GM20000 (cell line): Measurements from ENCODE around the gene SMIM30.

Experiments
- DNase-seq: peaks from one replicate; pipeline ENCODE4 v3.0.0; 2012; ENCODE audit warnings: low spot score
- CTCF ChIP-seq: IDR thresholded peaks from 2 replicates; pipeline ENCODE4 v1.5.1; 2012; ENCODE audit warnings: mild to moderate bottlenecking, control low read depth; ENCODE audit errors: extremely low read depth, missing control alignments

The SMIM30 gene

GRCh38 chr7:113076703-113077102 lies 41.7 kb downstream of the SMIM30 start:
- no peak for TF ChIP-seq CTCF
- no peak for DNase-seq

GRCh38 chr7:113071465-113071864 lies 46.9 kb downstream of the SMIM30 start:
- no peak for DNase-seq

More at GRCh38 chr7:113071465-113071864, 46.9 kb downstream of the SMIM30 start:
- TF ChIP-seq CTCF = no peak
